ENCODE data around the gene DNAAF5. TPM values are rescaled to one million over a fixed set of nuclear protein-coding genes. Genes with fewer than 3 reads are reported as not detected.

DNAAF5 gene
- polyA plus RNA-seq, 1 experiment = 27.0 TPM

DNA sequence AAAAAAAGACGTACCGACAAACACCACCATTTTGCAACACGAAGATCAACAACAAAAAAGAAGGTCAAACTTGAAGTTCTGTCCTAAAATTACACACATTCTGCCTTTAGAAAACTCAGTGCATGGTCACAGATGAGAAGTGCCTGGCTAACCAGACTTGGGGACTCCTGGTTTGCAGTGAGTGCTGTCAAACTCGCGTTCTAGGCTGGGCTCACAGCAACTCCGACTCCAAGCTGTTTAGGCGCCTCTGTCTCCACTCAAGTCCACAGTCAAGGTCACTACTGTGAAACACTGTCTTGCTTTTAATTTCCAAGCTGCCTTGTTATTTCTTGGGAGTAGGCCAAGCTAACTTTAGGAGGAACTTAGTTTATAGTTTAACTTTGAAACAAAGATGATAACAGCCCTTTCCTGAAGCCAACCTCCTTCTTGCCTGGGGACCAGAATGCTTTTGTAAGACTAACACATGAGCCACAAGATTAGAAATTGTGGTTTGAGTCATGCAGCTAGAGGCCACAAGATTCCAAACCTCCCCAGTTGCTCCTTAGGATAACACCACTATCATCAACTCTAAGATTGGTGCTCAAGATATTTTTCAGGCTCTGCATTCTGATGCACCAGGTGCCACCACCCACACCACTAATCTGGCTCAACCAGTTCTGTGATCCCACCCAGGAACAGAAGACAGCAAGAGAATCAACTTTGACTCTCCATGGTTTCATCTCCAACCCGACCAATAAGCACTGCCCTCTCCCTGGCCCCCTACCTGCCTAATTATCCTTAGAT lies 1.1 kb upstream of the DNAAF5 start:
- no peak overlapping the region for H3K4me3 ChIP-seq (ENCODE audit: low read depth, low read length)
- H3K27me3 ChIP-seq (ENCODE audit: control insufficient read depth, insufficient read depth, low read length) = no peaks in the 10 kb centered on the region
- TF ChIP-seq, protein P1, sequence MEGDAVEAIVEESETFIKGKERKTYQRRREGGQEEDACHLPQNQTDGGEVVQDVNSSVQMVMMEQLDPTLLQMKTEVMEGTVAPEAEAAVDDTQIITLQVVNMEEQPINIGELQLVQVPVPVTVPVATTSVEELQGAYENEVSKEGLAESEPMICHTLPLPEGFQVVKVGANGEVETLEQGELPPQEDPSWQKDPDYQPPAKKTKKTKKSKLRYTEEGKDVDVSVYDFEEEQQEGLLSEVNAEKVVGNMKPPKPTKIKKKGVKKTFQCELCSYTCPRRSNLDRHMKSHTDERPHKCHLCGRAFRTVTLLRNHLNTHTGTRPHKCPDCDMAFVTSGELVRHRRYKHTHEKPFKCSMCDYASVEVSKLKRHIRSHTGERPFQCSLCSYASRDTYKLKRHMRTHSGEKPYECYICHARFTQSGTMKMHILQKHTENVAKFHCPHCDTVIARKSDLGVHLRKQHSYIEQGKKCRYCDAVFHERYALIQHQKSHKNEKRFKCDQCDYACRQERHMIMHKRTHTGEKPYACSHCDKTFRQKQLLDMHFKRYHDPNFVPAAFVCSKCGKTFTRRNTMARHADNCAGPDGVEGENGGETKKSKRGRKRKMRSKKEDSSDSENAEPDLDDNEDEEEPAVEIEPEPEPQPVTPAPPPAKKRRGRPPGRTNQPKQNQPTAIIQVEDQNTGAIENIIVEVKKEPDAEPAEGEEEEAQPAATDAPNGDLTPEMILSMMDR (IDR thresholded peaks at IDR 0.05; ENCODE audit: insufficient read depth, low read depth, low read length) = no peak
- ChIA-PET POLR2A (no interaction called here), CTCF (interaction anchor here (0.6 to 0.8 kb wide), 2 partner anchors 184 to 442 kb away, joined by 3 read pairs; no protein-coding TSS in a partner anchor)
- H3K36me3 ChIP-seq (ENCODE audit: control insufficient read depth, insufficient read depth, low read length) = peaks cover 2% of the 10 kb centered on the region; the same call in 1 of the 2 replicates
- no peak for DNase-seq (ENCODE audit: low read depth)

DNA sequence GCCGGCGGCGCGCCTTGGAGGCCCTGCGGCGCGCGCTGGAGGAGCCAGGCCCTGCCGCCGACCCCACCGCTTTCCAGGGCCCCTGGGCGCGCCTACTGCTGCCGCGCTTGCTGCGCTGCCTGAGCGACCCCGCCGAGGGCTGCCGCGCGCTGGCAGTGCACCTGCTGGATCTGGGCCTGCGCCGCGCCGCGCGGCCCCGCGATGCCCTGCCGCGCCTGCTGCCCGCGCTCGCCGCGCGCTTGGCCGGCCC lies 280 bp downstream of the DNAAF5 start:
- TF ChIP-seq, protein P1 (IDR thresholded peaks at IDR 0.05; ENCODE audit: insufficient read depth, low read depth, low read length) = no peak
- ChIA-PET CTCF (interaction anchor here (1.1 kb wide), 1 partner anchor 10 kb away, joined by 3 read pairs; no protein-coding TSS in a partner anchor), POLR2A (no interaction called here)
- Histone ChIP-seq H3K36me3 (ENCODE audit: control insufficient read depth, insufficient read depth, low read length) (peaks cover 8% of the 10 kb centered on the region; the same call in 1 of the 2 replicates), H3K27me3 (ENCODE audit: control insufficient read depth, insufficient read depth, low read length) (no peaks in the 10 kb centered on the region), H3K4me3 (ENCODE audit: low read depth, low read length) (peak overlapping the region; percentile 53)
- DNase-seq (ENCODE audit: low read depth) = no peak

DNA sequence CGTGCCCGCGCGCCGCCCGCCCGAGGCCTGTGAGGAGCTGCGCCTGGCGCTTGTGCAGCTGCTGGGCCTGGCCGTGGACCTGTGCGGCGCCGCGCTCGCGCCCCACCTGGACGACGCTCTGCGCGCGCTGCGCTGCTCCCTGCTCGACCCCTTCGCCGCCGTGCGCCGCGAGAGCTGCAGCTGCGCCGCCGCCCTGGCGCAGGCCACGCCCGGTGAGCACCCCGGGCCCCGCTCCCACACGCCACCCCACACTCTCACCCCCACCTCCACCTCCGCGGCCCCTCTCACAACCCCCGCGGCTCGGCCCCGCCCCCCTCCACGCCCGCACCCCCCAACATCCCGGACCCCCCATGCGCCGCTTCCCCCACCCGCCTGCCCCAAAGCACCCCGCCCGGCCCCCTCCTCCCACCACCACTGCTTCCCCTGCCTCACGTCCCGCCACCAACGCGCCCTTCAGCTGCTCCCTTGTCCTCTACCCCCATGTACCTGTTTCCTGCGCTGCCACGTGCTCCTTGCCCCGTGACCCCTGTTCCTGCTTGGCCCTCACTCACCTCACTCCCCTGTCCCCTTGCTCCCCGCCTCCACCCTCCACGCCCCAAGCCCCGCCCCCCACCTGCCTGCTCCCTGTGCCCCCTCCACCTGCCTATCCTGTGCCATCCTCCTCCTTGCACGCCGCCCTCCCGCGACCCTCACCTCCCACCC lies 756 bp downstream of the DNAAF5 start, which contains the start of gene PRKAR1B:
Gene PRKAR1B, minus strand, starts transcription at position 178 of the 702 bp plus-strand sequence. CDS start 15,776 bp downstream, outside the sequence.
- DNase-seq (ENCODE audit: low read depth) = no peak
- H3K27me3 ChIP-seq (ENCODE audit: control insufficient read depth, insufficient read depth, low read length) = no peaks in the 10 kb centered on the region
- POLR2A ChIA-PET = interaction anchor here (0.6 kb wide), 1 partner anchor 369 kb away, joined by 3 read pairs; no protein-coding TSS in a partner anchor
- TF ChIP-seq, protein P1 (IDR thresholded peaks at IDR 0.05; ENCODE audit: insufficient read depth, low read depth, low read length) = no peak
- peak within 1 kb of the TSS; percentile 53 for H3K4me3 ChIP-seq (ENCODE audit: low read depth, low read length)
- H3K36me3 ChIP-seq (ENCODE audit: control insufficient read depth, insufficient read depth, low read length) = peaks cover 10% of the 10 kb centered on the region; the same call in 1 of the 2 replicates
- CTCF ChIA-PET = interaction anchor here (1.1 kb wide), 1 partner anchor 10 kb away, joined by 3 read pairs; no protein-coding TSS in a partner anchor

DNA sequence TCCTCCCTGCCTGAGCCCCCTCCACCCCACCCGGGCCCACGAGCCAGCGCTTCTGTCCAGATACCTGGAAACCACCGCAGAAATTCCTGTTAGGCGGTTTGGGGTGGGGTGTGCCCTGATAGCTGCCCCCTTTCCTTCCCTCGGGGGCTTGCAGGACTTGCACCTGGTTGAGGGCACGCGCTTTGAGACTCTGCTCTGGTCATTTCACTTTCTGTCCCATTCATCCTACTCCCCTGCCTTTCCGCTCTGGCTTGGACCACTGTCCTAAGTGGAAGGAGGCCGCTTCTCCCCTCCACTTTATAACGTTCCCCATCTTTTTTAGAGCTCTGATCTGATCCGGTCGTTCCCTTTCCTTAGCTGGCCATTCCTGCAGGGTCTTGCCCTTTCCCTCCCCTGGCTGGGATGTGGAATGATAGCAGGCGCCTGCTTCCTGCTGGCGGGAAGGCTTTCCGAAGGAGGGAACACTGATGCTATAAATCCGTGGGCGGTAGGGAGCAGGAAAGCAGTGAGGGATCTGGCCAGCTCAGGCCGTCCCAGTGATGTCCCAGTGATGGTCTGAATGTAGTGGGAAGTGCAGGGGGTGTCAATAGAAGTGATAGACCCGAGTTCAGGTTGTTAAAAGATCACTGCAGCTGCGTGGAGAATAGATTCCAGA lies 1.4 kb downstream of the DNAAF5 start:
- no peak for DNase-seq (ENCODE audit: low read depth)
- CTCF ChIA-PET = interaction anchor here (0.9 kb wide), 1 partner anchor 59 kb away, joined by 3 read pairs; no protein-coding TSS in a partner anchor

More for the DNA sequence above, 1.4 kb downstream of the DNAAF5 start:
- TF ChIP-seq, protein P1 (IDR thresholded peaks at IDR 0.05; ENCODE audit: insufficient read depth, low read depth, low read length) = peak; percentile 22; the same call in 1 of the 2 replicates
- Histone ChIP-seq H3K27me3 (ENCODE audit: control insufficient read depth, insufficient read depth, low read length) (no peaks in the 10 kb centered on the region), H3K36me3 (ENCODE audit: control insufficient read depth, insufficient read depth, low read length) (peaks cover 11% of the 10 kb centered on the region; the same call in 1 of the 2 replicates), H3K4me3 (ENCODE audit: low read depth, low read length) (peak overlapping the region; percentile 53)
- POLR2A ChIA-PET = no interaction called here

Data from BJ (cell line).